CD8-positive, alpha-beta memory T cell (primary cell): ENCODE data around the gene DPP3. TPM values are rescaled to one million over a fixed set of nuclear protein-coding genes. Genes with fewer than 3 reads are reported as not detected.
A peak's percentile ranks its signal among the peaks of the same experiment; 100 is the strongest.

Source experiments
- CTCF ChIA-PET: fragments of 350-600 bp; sonication (Branson Sonifier 250); formaldehyde crosslinking; loops from one replicate; lab custom pipeline; 2021; ENCODE audit warnings: antibody characterized with exemption; lab: Charles Lee
- POLR2A ChIA-PET: fragments of 350-600 bp; sonication (Branson Sonifier 250); formaldehyde crosslinking; loops from one replicate; lab custom pipeline; 2021; ENCODE audit warnings: antibody characterized with exemption; lab: Charles Lee
- DNase-seq, 5 donors: peaks; one replicate each; pipeline versions ENCODE4 v3.0.0 to v3.0.0-alpha.2; 2020 to 2022; ENCODE audit warnings: mixed read lengths in 1 of 5
- H3K27ac ChIP-seq: one replicate; pipeline ENCODE4 v1.7.0; 2013; ENCODE audit warnings: low read depth, mild to moderate bottlenecking, low read length, moderate library complexity
- H3K27me3 ChIP-seq: 2 replicates; pipeline ENCODE4 v1.7.0; 2013; ENCODE audit warnings: low read length, mild to moderate bottlenecking; ENCODE audit not compliant: insufficient read depth, poor library complexity, severe bottlenecking
- H3K36me3 ChIP-seq: 2 replicates; pipeline ENCODE4 v1.7.0; 2013; ENCODE audit warnings: mild to moderate bottlenecking, low read length, moderate library complexity; ENCODE audit not compliant: insufficient read depth
- H3K4me1 ChIP-seq: 2 replicates; pipeline ENCODE4 v1.7.0; 2013; ENCODE audit warnings: mild to moderate bottlenecking, low read length, moderate library complexity; ENCODE audit not compliant: insufficient read depth
- H3K4me3 ChIP-seq: 2 replicates; pipeline ENCODE4 v1.7.0; 2013; ENCODE audit warnings: mild to moderate bottlenecking, low read length
- H3K9me3 ChIP-seq: 2 replicates; pipeline ENCODE4 v1.7.0; 2013; ENCODE audit warnings: mild to moderate bottlenecking, low read length
- H3K27ac Mint-ChIP-seq, 8 donors: one replicate each; pipeline ENCODE4 v1.8.0; 2020 to 2021; ENCODE audit warnings: mixed read lengths in 8 of 8, mild to moderate bottlenecking in 6 of 8, inconsistent platforms in 3 of 8, moderate library complexity in 3 of 8
- H3K27me3 Mint-ChIP-seq, 2 donors: one replicate each; pipeline ENCODE4 v1.8.0; 2020 to 2021; ENCODE audit warnings: mixed read lengths in 2 of 2, mild to moderate bottlenecking in 1 of 2, moderate library complexity in 1 of 2
- H3K36me3 Mint-ChIP-seq, 3 donors: one replicate each; pipeline ENCODE4 v1.8.0; 2020 to 2021; ENCODE audit warnings: mixed read lengths in 3 of 3, inconsistent platforms in 1 of 3, mild to moderate bottlenecking in 1 of 3
- H3K4me1 Mint-ChIP-seq, 3 donors: one replicate each; pipeline ENCODE4 v1.8.0; 2020 to 2021; ENCODE audit warnings: mixed read lengths in 3 of 3, inconsistent platforms in 1 of 3, mild to moderate bottlenecking in 1 of 3
- H3K4me3 Mint-ChIP-seq, 7 donors: one replicate each; pipeline ENCODE4 v1.8.0; 2020 to 2021; ENCODE audit warnings: mixed read lengths in 7 of 7, mild to moderate bottlenecking in 6 of 7, moderate library complexity in 4 of 7, inconsistent platforms in 2 of 7
- H3K9me3 Mint-ChIP-seq, 5 donors: one replicate each; pipeline ENCODE4 v1.8.0; 2020 to 2022; ENCODE audit warnings: mixed read lengths in 5 of 5, mild to moderate bottlenecking in 3 of 5, moderate library complexity in 2 of 5, inconsistent platforms in 1 of 5
- polyA plus RNA-seq: library from polyadenylated mRNA; unstranded; fragments of 300-500 nt; fragmentation: Illumina TruSeq; gene quantifications from one replicate; pipeline ENCODE4 v1.2.3, GENCODE V29; 2021
- total RNA-seq, 2 experiments: library from RNA; stranded (reverse); gene quantifications; one replicate each; pipeline ENCODE4 v1.2.3, GENCODE V29; 2021

The DPP3 gene
- total and polyA plus RNA-seq, 3 experiments from 2014 or later = 32.5 to 80.1 (median 67.7) TPM

DNA sequence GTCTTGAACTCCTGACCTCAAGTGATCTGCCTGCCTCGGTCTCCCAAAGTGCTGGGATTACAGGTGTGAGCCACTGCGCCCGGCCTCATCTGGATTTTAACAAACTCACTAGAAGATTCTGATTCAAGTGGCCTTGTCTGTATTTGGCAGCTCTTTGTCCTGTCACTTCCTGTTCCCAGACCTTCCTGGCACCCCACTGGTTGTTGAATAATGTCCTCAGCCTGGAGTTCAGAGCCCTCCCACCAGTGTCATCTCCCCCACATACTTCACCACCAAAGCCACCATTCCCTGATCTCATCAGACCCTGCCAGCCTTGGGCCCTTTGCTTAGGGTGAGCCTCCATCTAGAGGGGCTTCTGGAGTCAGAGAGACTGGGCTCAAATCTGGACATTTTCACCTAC lies 10.2 kb upstream of the DPP3 start:
- DNase-seq = no peak
- ChIA-PET POLR2A (no interaction called here), CTCF (no interaction called here)
- no peaks in the 10 kb centered on the region for H3K9me3 ChIP-seq
- Mint-ChIP-seq H3K27me3 (no peaks in the 10 kb centered on the region), H3K4me3 (peak overlapping the region in 3 of 7 donors; percentile 41 to 58 (median 47)), H3K36me3 (peaks cover 0 to 31% (median 0%) of the 10 kb centered on the region in 3 donors), H3K9me3 (no peaks in the 10 kb centered on the region), H3K4me1 (peaks cover 18 to 28% (median 20%) of the 10 kb centered on the region in 3 donors), H3K27ac (peak overlapping the region in 4 of 8 donors; percentile 32 to 78 (median 53))
- no peak overlapping the region for H3K4me3 ChIP-seq
- peaks cover 11% of the 10 kb centered on the region for H3K4me1 ChIP-seq
- no peak overlapping the region for H3K27ac ChIP-seq
- H3K36me3 ChIP-seq = no peaks in the 10 kb centered on the region
- H3K27me3 ChIP-seq = no peaks in the 10 kb centered on the region

DNA sequence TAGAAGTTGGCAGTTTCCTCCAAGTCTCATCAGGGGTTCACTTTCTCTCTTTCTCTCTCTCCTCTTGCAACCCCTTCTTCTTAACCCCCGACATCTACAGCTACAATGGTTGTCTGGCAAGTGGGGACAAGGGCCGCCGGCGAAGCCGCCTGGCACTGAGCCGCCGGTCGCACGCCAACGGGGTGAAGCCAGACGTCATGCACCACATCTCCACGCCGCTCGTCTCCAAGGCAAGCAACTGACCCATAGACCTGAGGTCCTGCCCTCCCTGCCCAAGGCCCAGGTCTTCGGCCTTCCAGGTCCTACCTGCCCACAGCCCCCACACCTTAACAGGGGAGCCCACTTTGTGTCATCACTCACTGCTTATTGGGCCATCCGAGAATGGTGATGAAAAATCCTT lies 9.1 kb upstream of the DPP3 start:
- no peaks in the 10 kb centered on the region for H3K36me3 ChIP-seq
- Mint-ChIP-seq H3K4me1 (peaks cover 12 to 23% (median 17%) of the 10 kb centered on the region in 3 donors), H3K36me3 (peaks cover 0 to 31% (median 0%) of the 10 kb centered on the region in 3 donors), H3K9me3 (no peaks in the 10 kb centered on the region), H3K27me3 (no peaks in the 10 kb centered on the region), H3K4me3 (no peak overlapping the region), H3K27ac (no peak overlapping the region)
- no peaks in the 10 kb centered on the region for H3K9me3 ChIP-seq
- H3K4me3 ChIP-seq = no peak overlapping the region
- ChIA-PET CTCF (interaction anchor here (1.1 kb wide), 1 partner anchor 8 kb away, joined by 4 read pairs; no protein-coding TSS in a partner anchor), POLR2A (no interaction called here)
- no peaks in the 10 kb centered on the region for H3K27me3 ChIP-seq
- no peak for DNase-seq
- no peak overlapping the region for H3K27ac ChIP-seq
- H3K4me1 ChIP-seq = peaks cover 11% of the 10 kb centered on the region

DNA sequence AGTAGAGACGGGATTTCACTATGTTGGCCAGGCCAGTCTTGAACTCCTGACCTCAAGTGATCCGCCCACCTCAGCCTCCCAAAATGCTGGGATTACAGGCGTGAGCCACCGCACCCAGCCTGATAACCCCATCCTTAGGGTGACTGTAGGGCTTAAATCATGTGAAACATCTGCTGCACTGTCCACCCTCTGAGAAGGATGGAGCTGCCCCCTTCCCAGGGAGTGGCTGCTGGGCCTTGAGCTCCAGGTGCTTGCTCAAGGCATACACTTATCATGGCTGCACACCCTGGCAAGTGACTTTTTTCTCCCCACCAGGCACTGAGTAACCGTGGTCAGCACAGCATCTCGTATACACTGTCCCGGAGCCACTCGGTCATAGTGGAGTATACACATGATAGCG lies 8.2 kb upstream of the DPP3 start:
- CTCF ChIA-PET = interaction anchor here (1.0 to 1.1 kb wide), 2 partner anchors 7 to 206 kb away, joined by 3 to 4 read pairs; no protein-coding TSS in a partner anchor
- POLR2A ChIA-PET = no interaction called here
- H3K4me1 Mint-ChIP-seq = peaks cover 11 to 18% (median 13%) of the 10 kb centered on the region in 3 donors
- no peak overlapping the region for H3K4me3 ChIP-seq
- no peaks in the 10 kb centered on the region for H3K36me3 ChIP-seq
- DNase-seq = no peak
- H3K27me3 ChIP-seq = no peaks in the 10 kb centered on the region
- H3K4me3 Mint-ChIP-seq = no peak overlapping the region
- no peak overlapping the region for H3K27ac Mint-ChIP-seq
- no peaks in the 10 kb centered on the region for H3K9me3 Mint-ChIP-seq
- no peaks in the 10 kb centered on the region for H3K27me3 Mint-ChIP-seq
- no peak overlapping the region for H3K27ac ChIP-seq
- peaks cover 11% of the 10 kb centered on the region for H3K4me1 ChIP-seq
- H3K9me3 ChIP-seq = no peaks in the 10 kb centered on the region
- peaks cover 0 to 39% (median 0%) of the 10 kb centered on the region in 3 donors for H3K36me3 Mint-ChIP-seq

DNA sequence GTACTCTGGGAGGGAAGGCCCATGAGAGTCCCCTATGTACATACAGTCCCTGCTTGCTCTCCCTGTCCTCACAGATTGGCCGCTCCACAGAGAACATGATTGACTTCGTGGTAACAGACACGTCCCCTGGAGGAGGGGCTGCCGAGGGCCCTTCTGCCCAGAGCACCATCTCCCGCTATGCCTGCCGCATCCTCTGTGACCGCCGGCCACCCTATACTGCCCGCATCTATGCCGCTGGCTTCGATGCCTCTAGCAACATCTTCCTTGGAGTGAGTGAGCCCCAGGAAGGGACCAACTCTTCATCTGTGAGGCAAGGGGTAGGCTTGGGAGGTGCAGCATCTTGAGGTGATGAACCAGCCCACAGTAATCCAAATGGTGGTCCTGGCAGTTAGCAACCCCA lies 7.1 kb upstream of the DPP3 start:
- Histone ChIP-seq H3K27me3 (no peaks in the 10 kb centered on the region), H3K4me1 (peaks cover 1% of the 10 kb centered on the region), H3K4me3 (no peak overlapping the region), H3K27ac (no peak overlapping the region), H3K9me3 (no peaks in the 10 kb centered on the region), H3K36me3 (no peaks in the 10 kb centered on the region)
- H3K27me3 Mint-ChIP-seq = no peaks in the 10 kb centered on the region
- no peak for DNase-seq
- no peaks in the 10 kb centered on the region for H3K9me3 Mint-ChIP-seq
- CTCF ChIA-PET = no interaction called here
- no peak overlapping the region for H3K4me3 Mint-ChIP-seq
- peak overlapping the region in 1 of 8 donors; percentile 6 for H3K27ac Mint-ChIP-seq
- POLR2A ChIA-PET = no interaction called here
- H3K4me1 Mint-ChIP-seq = peaks cover 4 to 10% (median 8%) of the 10 kb centered on the region in 3 donors
- H3K36me3 Mint-ChIP-seq = peaks cover 0 to 38% (median 0%) of the 10 kb centered on the region in 3 donors

DNA sequence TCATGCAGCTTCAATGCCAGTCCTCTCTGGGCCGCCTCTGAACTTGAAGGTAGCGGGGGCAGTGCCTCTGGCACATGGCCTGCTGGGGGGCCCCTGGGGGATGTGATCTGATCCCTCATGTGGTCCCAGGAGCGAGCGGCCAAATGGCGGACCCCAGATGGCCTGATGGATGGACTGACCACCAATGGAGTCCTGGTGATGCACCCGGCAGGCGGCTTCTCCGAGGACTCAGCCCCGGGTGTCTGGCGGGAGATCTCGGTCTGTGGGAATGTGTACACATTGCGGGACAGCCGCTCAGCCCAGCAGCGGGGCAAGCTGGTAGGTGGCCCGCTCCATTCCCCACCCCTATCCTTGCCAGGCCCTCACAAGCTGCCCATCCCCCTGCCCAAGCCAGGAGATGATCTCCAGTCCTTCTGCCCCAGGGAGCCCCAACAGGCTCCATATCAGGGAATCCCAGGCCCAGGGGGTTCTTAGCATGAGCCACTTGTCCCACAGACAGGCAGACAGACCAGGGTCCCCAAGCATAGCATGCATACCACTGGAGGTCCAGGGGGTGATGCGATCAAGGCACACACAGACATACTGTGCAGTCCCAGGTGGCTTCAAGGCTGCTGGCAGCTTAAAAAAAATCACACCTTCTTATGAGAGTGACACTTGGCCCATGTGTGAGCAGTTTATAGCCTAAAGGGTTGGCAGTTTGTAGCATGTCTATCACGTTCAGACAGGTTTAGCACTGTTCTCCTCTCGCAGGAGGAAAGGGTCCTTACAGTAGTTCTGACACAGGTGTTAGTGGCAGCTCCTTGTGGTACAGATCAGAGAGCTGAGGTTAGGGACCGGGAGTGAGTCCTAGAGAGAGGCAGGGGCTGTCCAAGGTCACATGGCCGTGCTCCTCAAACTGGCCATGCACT lies 6.4 kb upstream of the DPP3 start:
- peaks cover 0 to 38% (median 0%) of the 10 kb centered on the region in 3 donors for H3K36me3 Mint-ChIP-seq
- Histone ChIP-seq H3K27me3 (no peaks in the 10 kb centered on the region), H3K27ac (no peak overlapping the region), H3K4me1 (no peaks in the 10 kb centered on the region), H3K9me3 (no peaks in the 10 kb centered on the region), H3K36me3 (no peaks in the 10 kb centered on the region), H3K4me3 (no peak overlapping the region)
- no peak overlapping the region for H3K4me3 Mint-ChIP-seq
- POLR2A ChIA-PET = no interaction called here
- H3K27me3 Mint-ChIP-seq = no peaks in the 10 kb centered on the region
- no peak for DNase-seq
- H3K27ac Mint-ChIP-seq = peak overlapping the region in 1 of 8 donors; percentile 38
- no peaks in the 10 kb centered on the region for H3K9me3 Mint-ChIP-seq
- CTCF ChIA-PET = no interaction called here
- peaks cover 5 to 10% (median 6%) of the 10 kb centered on the region in 3 donors for H3K4me1 Mint-ChIP-seq

DNA sequence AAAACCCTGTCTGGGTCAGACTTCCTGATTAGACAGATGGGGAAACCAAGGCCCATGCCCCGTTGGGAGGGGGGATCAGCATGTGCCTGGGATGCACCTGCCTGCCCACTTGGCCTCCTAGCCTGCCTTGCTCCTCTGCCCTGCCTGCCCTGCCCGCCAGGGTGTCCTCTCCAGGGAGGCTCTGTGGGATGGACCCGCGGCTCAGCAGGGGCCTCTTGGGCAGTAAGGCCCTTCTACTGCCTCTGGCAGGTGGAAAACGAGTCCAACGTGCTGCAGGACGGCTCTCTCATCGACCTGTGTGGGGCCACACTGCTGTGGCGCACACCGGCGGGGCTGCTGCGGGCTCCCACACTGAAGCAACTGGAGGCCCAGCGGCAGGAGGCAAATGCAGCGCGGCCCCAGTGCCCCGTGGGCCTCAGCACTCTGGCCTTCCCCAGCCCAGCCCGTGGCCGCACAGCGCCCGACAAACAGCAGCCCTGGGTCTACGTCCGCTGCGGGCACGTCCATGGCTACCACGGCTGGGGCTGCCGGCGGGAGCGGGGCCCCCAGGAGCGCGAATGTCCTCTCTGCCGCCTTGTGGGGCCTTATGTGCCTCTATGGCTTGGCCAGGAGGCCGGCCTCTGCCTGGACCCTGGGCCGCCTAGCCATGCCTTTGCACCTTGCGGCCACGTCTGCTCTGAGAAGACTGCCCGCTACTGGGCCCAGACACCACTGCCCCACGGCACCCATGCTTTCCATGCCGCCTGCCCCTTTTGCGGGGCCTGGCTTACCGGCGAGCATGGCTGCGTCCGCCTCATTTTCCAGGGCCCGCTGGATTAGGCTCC lies 4.7 kb upstream of the DPP3 start:
- H3K4me1 Mint-ChIP-seq = peaks cover 17 to 18% (median 18%) of the 10 kb centered on the region in 3 donors
- Histone ChIP-seq H3K36me3 (no peaks in the 10 kb centered on the region), H3K27ac (no peak overlapping the region), H3K4me3 (no peak overlapping the region), H3K9me3 (no peaks in the 10 kb centered on the region), H3K27me3 (no peaks in the 10 kb centered on the region), H3K4me1 (peaks cover 11% of the 10 kb centered on the region)
- ChIA-PET CTCF (interaction anchor here (1.4 kb wide), 1 partner anchor 67 kb away, joined by 3 read pairs; no protein-coding TSS in a partner anchor), POLR2A (no interaction called here)
- H3K9me3 Mint-ChIP-seq = no peaks in the 10 kb centered on the region
- H3K4me3 Mint-ChIP-seq = no peak overlapping the region
- H3K36me3 Mint-ChIP-seq = peaks cover 0 to 38% (median 0%) of the 10 kb centered on the region in 3 donors
- H3K27ac Mint-ChIP-seq = no peak overlapping the region
- no peak for DNase-seq
- H3K27me3 Mint-ChIP-seq = peaks cover 0 to 1% of the 10 kb centered on the region in 2 donors

DNA sequence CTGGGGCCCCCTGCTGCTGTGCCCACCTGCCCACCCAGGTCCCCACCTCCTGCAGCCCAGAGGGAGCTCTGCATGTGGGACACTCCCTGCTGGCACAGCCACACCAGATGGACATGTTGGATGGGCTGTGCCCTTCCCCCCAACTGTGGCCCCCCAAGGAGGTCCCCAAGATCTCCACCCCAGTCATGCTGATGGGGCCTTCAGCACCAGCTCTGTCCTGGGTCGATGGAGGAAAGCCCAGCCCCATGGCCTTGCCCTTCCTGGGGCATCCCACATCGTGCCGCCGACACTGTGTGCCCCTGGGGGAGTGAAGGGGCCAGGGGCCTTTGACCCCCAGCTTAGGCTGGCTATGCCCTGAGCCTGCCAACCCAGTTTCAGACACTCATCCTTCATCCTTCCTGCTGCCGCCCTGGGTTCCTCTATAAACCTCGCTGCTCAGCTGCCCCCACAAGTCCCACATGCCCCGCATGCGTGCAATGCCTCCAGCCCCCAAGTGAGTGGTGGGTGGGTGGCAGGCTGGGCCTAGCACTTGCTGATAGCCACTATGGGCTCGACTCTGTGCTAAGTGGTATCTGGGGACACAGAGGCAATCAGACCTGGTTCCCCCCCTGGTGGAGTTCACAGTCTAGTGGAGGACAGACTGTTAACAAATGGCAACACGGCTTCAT lies 3.9 kb upstream of the DPP3 start:
- Histone ChIP-seq H3K4me3 (no peak overlapping the region), H3K9me3 (no peaks in the 10 kb centered on the region), H3K4me1 (peaks cover 18% of the 10 kb centered on the region), H3K27ac (no peak overlapping the region), H3K27me3 (no peaks in the 10 kb centered on the region), H3K36me3 (no peaks in the 10 kb centered on the region)
- no peak for DNase-seq
- Mint-ChIP-seq H3K4me1 (peaks cover 22 to 23% (median 23%) of the 10 kb centered on the region in 3 donors), H3K36me3 (peaks cover 0 to 33% (median 0%) of the 10 kb centered on the region in 3 donors), H3K27me3 (peaks cover 0 to 1% of the 10 kb centered on the region in 2 donors), H3K4me3 (peak overlapping the region in 1 of 7 donors; percentile 80), H3K9me3 (no peaks in the 10 kb centered on the region), H3K27ac (peak overlapping the region in 2 of 8 donors; percentile 38 to 95)
- CTCF ChIA-PET = interaction anchor here (1.4 kb wide), 1 partner anchor 68 kb away, joined by 3 read pairs; no protein-coding TSS in a partner anchor
- POLR2A ChIA-PET = no interaction called here
